Measurements from ENCODE around the gene FANCC.
"Not testable (repeated sequence)": the region's sequence is repeated elsewhere in the genome, so short reads cannot be mapped to it uniquely, and the experiment has no call there.

The FANCC gene

GRCh38 chr9:95249986-95250385, 67.5 kb downstream of the FANCC start:
- no peaks in the 10 kb centered on the region for H3K4me1 ChIP-seq (ENCODE audit: control insufficient read depth, insufficient read depth, low read length)
- no peak overlapping the region for H3K4me3 ChIP-seq (ENCODE audit: low read depth, low read length)
- no peaks in the 10 kb centered on the region for H3K9me3 ChIP-seq (ENCODE audit: control insufficient read depth, insufficient read depth, low read length)
- H3K36me3 ChIP-seq (ENCODE audit: control insufficient read depth, insufficient read depth, low read length) = no peaks in the 10 kb centered on the region
- no peak overlapping the region for H3K9ac ChIP-seq (ENCODE audit: low read depth, low read length)
- no peaks in the 10 kb centered on the region for H3K27me3 ChIP-seq (ENCODE audit: control insufficient read depth, insufficient read depth, low read length)

GRCh38 chr9:95246547-95246946, 71.0 kb downstream of the FANCC start:
- Histone ChIP-seq H3K36me3 (ENCODE audit: control insufficient read depth, insufficient read depth, low read length) (no peaks in the 10 kb centered on the region), H3K9me3 (ENCODE audit: control insufficient read depth, insufficient read depth, low read length) (no peaks in the 10 kb centered on the region), H3K4me3 (ENCODE audit: low read depth, low read length) (no peak overlapping the region), H3K9ac (ENCODE audit: low read depth, low read length) (no peak overlapping the region), H3K4me1 (ENCODE audit: control insufficient read depth, insufficient read depth, low read length) (no peaks in the 10 kb centered on the region), H3K27me3 (ENCODE audit: control insufficient read depth, insufficient read depth, low read length) (no peaks in the 10 kb centered on the region)

GRCh38 chr9:95242613-95243012, 74.9 kb downstream of the FANCC start:
- H3K27me3 ChIP-seq (ENCODE audit: control insufficient read depth, insufficient read depth, low read length) = no peaks in the 10 kb centered on the region
- no peak overlapping the region for H3K4me3 ChIP-seq (ENCODE audit: low read depth, low read length)
- no peaks in the 10 kb centered on the region for H3K36me3 ChIP-seq (ENCODE audit: control insufficient read depth, insufficient read depth, low read length)
- no peaks in the 10 kb centered on the region for H3K9me3 ChIP-seq (ENCODE audit: control insufficient read depth, insufficient read depth, low read length)
- H3K4me1 ChIP-seq (ENCODE audit: control insufficient read depth, insufficient read depth, low read length) = no peaks in the 10 kb centered on the region
- H3K9ac ChIP-seq (ENCODE audit: low read depth, low read length) = no peak overlapping the region

- Histone ChIP-seq H3K4me3 (ENCODE audit: low read depth, low read length) (no peak overlapping the region), H3K9ac (ENCODE audit: low read depth, low read length) (no peak overlapping the region), H3K9me3 (ENCODE audit: control insufficient read depth, insufficient read depth, low read length) (no peaks in the 10 kb centered on the region), H3K4me1 (ENCODE audit: control insufficient read depth, insufficient read depth, low read length) (no peaks in the 10 kb centered on the region), H3K36me3 (ENCODE audit: control insufficient read depth, insufficient read depth, low read length) (no peaks in the 10 kb centered on the region), H3K27me3 (ENCODE audit: control insufficient read depth, insufficient read depth, low read length) (no peaks in the 10 kb centered on the region)
Measured at GRCh38 chr9:95239071-95239470, 78.4 kb downstream of the FANCC start.

- Histone ChIP-seq H3K9ac (ENCODE audit: low read depth, low read length) (no peak overlapping the region), H3K36me3 (ENCODE audit: control insufficient read depth, insufficient read depth, low read length) (no peaks in the 10 kb centered on the region), H3K4me1 (ENCODE audit: control insufficient read depth, insufficient read depth, low read length) (no peaks in the 10 kb centered on the region), H3K9me3 (ENCODE audit: control insufficient read depth, insufficient read depth, low read length) (no peaks in the 10 kb centered on the region), H3K4me3 (ENCODE audit: low read depth, low read length) (no peak overlapping the region), H3K27me3 (ENCODE audit: control insufficient read depth, insufficient read depth, low read length) (no peaks in the 10 kb centered on the region)
Measured at GRCh38 chr9:95237336-95237735, 80.2 kb downstream of the FANCC start.

- Histone ChIP-seq H3K36me3 (ENCODE audit: control insufficient read depth, insufficient read depth, low read length) (no peaks in the 10 kb centered on the region), H3K27me3 (ENCODE audit: control insufficient read depth, insufficient read depth, low read length) (no peaks in the 10 kb centered on the region), H3K9me3 (ENCODE audit: control insufficient read depth, insufficient read depth, low read length) (no peaks in the 10 kb centered on the region), H3K4me1 (ENCODE audit: control insufficient read depth, insufficient read depth, low read length) (no peaks in the 10 kb centered on the region), H3K9ac (ENCODE audit: low read depth, low read length) (no peak overlapping the region), H3K4me3 (ENCODE audit: low read depth, low read length) (no peak overlapping the region)
Measured at GRCh38 chr9:95230046-95230445, 87.5 kb downstream of the FANCC start.

GRCh38 chr9:95229230-95229915, 88.1 kb downstream of the FANCC start:
- H3K36me3 ChIP-seq (ENCODE audit: control insufficient read depth, insufficient read depth, low read length) = no peaks in the 10 kb centered on the region
- no peaks in the 10 kb centered on the region for H3K27me3 ChIP-seq (ENCODE audit: control insufficient read depth, insufficient read depth, low read length)
- H3K9ac ChIP-seq (ENCODE audit: low read depth, low read length) = no peak overlapping the region
- no peak overlapping the region for H3K4me3 ChIP-seq (ENCODE audit: low read depth, low read length)
- no peaks in the 10 kb centered on the region for H3K9me3 ChIP-seq (ENCODE audit: control insufficient read depth, insufficient read depth, low read length)
- H3K4me1 ChIP-seq (ENCODE audit: control insufficient read depth, insufficient read depth, low read length) = no peaks in the 10 kb centered on the region

- Histone ChIP-seq H3K4me1 (ENCODE audit: control insufficient read depth, insufficient read depth, low read length) (no peaks in the 10 kb centered on the region), H3K36me3 (ENCODE audit: control insufficient read depth, insufficient read depth, low read length) (no peaks in the 10 kb centered on the region), H3K4me3 (ENCODE audit: low read depth, low read length) (no peak overlapping the region), H3K27me3 (ENCODE audit: control insufficient read depth, insufficient read depth, low read length) (no peaks in the 10 kb centered on the region), H3K9ac (ENCODE audit: low read depth, low read length) (no peak overlapping the region), H3K9me3 (ENCODE audit: control insufficient read depth, insufficient read depth, low read length) (no peaks in the 10 kb centered on the region)
Measured at GRCh38 chr9:95226921-95227320, 90.6 kb downstream of the FANCC start.

- Histone ChIP-seq H3K4me3 (ENCODE audit: low read depth, low read length) (no peak overlapping the region), H3K36me3 (ENCODE audit: control insufficient read depth, insufficient read depth, low read length) (no peaks in the 10 kb centered on the region), H3K27me3 (ENCODE audit: control insufficient read depth, insufficient read depth, low read length) (no peaks in the 10 kb centered on the region), H3K9ac (ENCODE audit: low read depth, low read length) (no peak overlapping the region), H3K4me1 (ENCODE audit: control insufficient read depth, insufficient read depth, low read length) (no peaks in the 10 kb centered on the region), H3K9me3 (ENCODE audit: control insufficient read depth, insufficient read depth, low read length) (no peaks in the 10 kb centered on the region)
Measured at GRCh38 chr9:95225726-95226106, 91.8 kb downstream of the FANCC start.

GRCh38 chr9:95225076-95225725, 92.3 kb downstream of the FANCC start:
- no peak overlapping the region for H3K4me3 ChIP-seq (ENCODE audit: low read depth, low read length)

GRCh38 chr9:95224376-95225019, 93.0 kb downstream of the FANCC start:
- no peaks in the 10 kb centered on the region for H3K9me3 ChIP-seq (ENCODE audit: control insufficient read depth, insufficient read depth, low read length)
- no peak overlapping the region for H3K4me3 ChIP-seq (ENCODE audit: low read depth, low read length)
- no peaks in the 10 kb centered on the region for H3K4me1 ChIP-seq (ENCODE audit: control insufficient read depth, insufficient read depth, low read length)
- no peak overlapping the region for H3K9ac ChIP-seq (ENCODE audit: low read depth, low read length)
- no peaks in the 10 kb centered on the region for H3K27me3 ChIP-seq (ENCODE audit: control insufficient read depth, insufficient read depth, low read length)
- no peaks in the 10 kb centered on the region for H3K36me3 ChIP-seq (ENCODE audit: control insufficient read depth, insufficient read depth, low read length)

More at GRCh38 chr9:95225076-95225725, 92.3 kb downstream of the FANCC start:
- Histone ChIP-seq H3K36me3 (ENCODE audit: control insufficient read depth, insufficient read depth, low read length) (no peaks in the 10 kb centered on the region), H3K9ac (ENCODE audit: low read depth, low read length) (no peak overlapping the region), H3K4me1 (ENCODE audit: control insufficient read depth, insufficient read depth, low read length) (no peaks in the 10 kb centered on the region), H3K9me3 (ENCODE audit: control insufficient read depth, insufficient read depth, low read length) (no peaks in the 10 kb centered on the region), H3K27me3 (ENCODE audit: control insufficient read depth, insufficient read depth, low read length) (no peaks in the 10 kb centered on the region)

GRCh38 chr9:95220352-95220751, 97.2 kb downstream of the FANCC start:
- not testable (repeated sequence) for H3K9ac ChIP-seq (ENCODE audit: low read depth, low read length); H3K36me3 ChIP-seq (ENCODE audit: control insufficient read depth, insufficient read depth, low read length); H3K4me1 ChIP-seq (ENCODE audit: control insufficient read depth, insufficient read depth, low read length); H3K9me3 ChIP-seq (ENCODE audit: control insufficient read depth, insufficient read depth, low read length); H3K4me3 ChIP-seq (ENCODE audit: low read depth, low read length); H3K27me3 ChIP-seq (ENCODE audit: control insufficient read depth, insufficient read depth, low read length)
